K562 (cell line): Measurements from ENCODE around the gene SDK1. TPM values are rescaled to one million over a fixed set of nuclear protein-coding genes. Genes with fewer than 3 reads are reported as not detected.

Experiments used
- ATAC-seq: fragments of 200-7000 bp; cut with Tn5 transposase; 3 replicates; pipeline ENCODE4 v1.9.1; 2020; ENCODE audit warnings: moderate library complexity
- BruUV-seq: library from RNA; stranded (reverse); fragments of 400-500 nt; replicated peaks from 2 replicates; lab custom pipeline; 2021; lab: Mats Ljungman, UMichigan
- CTCF ChIA-PET: fragments of 300-600 bp; formaldehyde crosslinking; extraction: SDS; loops from one replicate; lab custom pipeline; 2021; ENCODE audit warnings: low intra/inter-chr PET ratio; lab: Yijun Ruan, JAX
- POLR2A ChIA-PET: fragments of 300-600, 350-650 bp; sonication (Branson Sonifier 250); formaldehyde crosslinking; extraction: SDS; loops from one replicate; lab custom pipeline; 2021; ENCODE audit warnings: antibody characterized with exemption, inconsistent platforms; lab: Yijun Ruan, JAX
- DNase-seq, 4 experiments: peaks; one replicate each; pipeline versions ENCODE4 v3.0.0 to v3.0.0-alpha.2; 2011 to 2018; ENCODE audit warnings: low spot score in 3 of 4, mixed read lengths in 3 of 4; ENCODE audit errors: extremely low read depth in 1 of 4
- FAIRE-seq: peaks from 2 replicates; lab custom pipeline; 2011; peaks lifted over from hg19 to GRCh38; lab: Jason Lieb, UNC
- H2AFZ ChIP-seq: 2 replicates; pipeline ENCODE4 v1.6.0; 2011; ENCODE audit warnings: low read depth, low read length, control low read depth, inconsistent platforms
- H3K27ac ChIP-seq: fragments of 200-600 bp; 3 replicates; pipeline ENCODE4 v1.8.0; 2011; ENCODE audit warnings: low read depth, mild to moderate bottlenecking, control low read depth, inconsistent platforms, low read length, moderate library complexity, mixed read lengths; ENCODE audit errors: extremely low read depth
- H3K27me3 ChIP-seq, 2 experiments: fragments of 300-600 bp in 1 of 2; 2 replicates in 1 of 2; 3 replicates in 1 of 2; pipeline versions ENCODE4 v1.6.0 to v1.8.0; 2011; ENCODE audit warnings: inconsistent platforms in 2 of 2, low read length in 2 of 2, mild to moderate bottlenecking in 1 of 2, mixed read lengths in 1 of 2, moderate library complexity in 1 of 2; ENCODE audit not compliant: control insufficient read depth in 2 of 2, insufficient read depth in 2 of 2
- H3K36me3 ChIP-seq: fragments of 300-600 bp; 3 replicates; pipeline ENCODE4 v1.8.0; 2011; ENCODE audit warnings: mild to moderate bottlenecking, low read length, inconsistent platforms; ENCODE audit not compliant: control insufficient read depth, insufficient read depth
- H3K4me1 ChIP-seq, 2 experiments: fragments of 200-600 bp in 1 of 2; replicated peaks in 1 of 2; 2 replicates in 1 of 2; 3 replicates in 1 of 2; pipeline versions ENCODE4 v1.5.1 to v1.8.0; 2011; ENCODE audit warnings: inconsistent platforms in 2 of 2, low read length in 2 of 2, mild to moderate bottlenecking in 1 of 2, mixed read lengths in 1 of 2, moderate library complexity in 1 of 2; ENCODE audit not compliant: control insufficient read depth in 2 of 2, insufficient read depth in 2 of 2
- H3K4me2 ChIP-seq: 2 replicates; pipeline ENCODE4 v1.6.1; 2011; ENCODE audit warnings: low read length, control low read depth, inconsistent platforms, mixed read lengths; ENCODE audit not compliant: insufficient read depth
- H3K4me3 ChIP-seq: fragments of 200-600 bp; sonication (generic), shearing (Covaris generic); 2 replicates; pipeline ENCODE4 v1.5.1; 2016; ENCODE audit warnings: control low read depth, inconsistent platforms
- H3K79me2 ChIP-seq: fragments of 200-600 bp; 3 replicates; pipeline ENCODE4 v1.8.0; 2011; ENCODE audit warnings: low read length, inconsistent platforms; ENCODE audit not compliant: control insufficient read depth, insufficient read depth
- H3K9ac ChIP-seq, 2 experiments: 2 replicates each; pipeline versions ENCODE4 v1.6.0 to v1.6.1; 2011; ENCODE audit warnings: low read depth in 2 of 2, low read length in 2 of 2, control low read depth in 1 of 2, inconsistent platforms in 1 of 2, mild to moderate bottlenecking in 1 of 2, mixed read lengths in 1 of 2; ENCODE audit not compliant: insufficient read depth in 1 of 2
- H3K9me1 ChIP-seq: one replicate; pipeline ENCODE4 v1.6.0; 2011; ENCODE audit warnings: inconsistent platforms, mild to moderate bottlenecking, low read length, moderate library complexity; ENCODE audit not compliant: control insufficient read depth, insufficient read depth
- H3K9me3 ChIP-seq: replicated peaks from 2 replicates; pipeline ENCODE4 v1.5.1; 2011; ENCODE audit warnings: low read depth, low read length, inconsistent platforms; ENCODE audit not compliant: control insufficient read depth, insufficient read depth
- H4K20me1 ChIP-seq: replicated peaks from 2 replicates; pipeline ENCODE4 v1.6.1; 2011; ENCODE audit warnings: low read length, inconsistent platforms, mixed read lengths; ENCODE audit not compliant: control insufficient read depth, insufficient read depth
- ZBTB5 ChIP-seq: fragments of 450-650 bp; IDR thresholded peaks from 2 replicates; pipeline ENCODE4 v1.6.1; 2017; ENCODE audit warnings: antibody characterized with exemption
- ZNF134 ChIP-seq: fragments of 250-450 bp; sonication (Bioruptor Pico); conservative IDR thresholded peaks from 2 replicates; pipeline ENCODE4 v1.4.0; 2020
- WGBS: fragments of 100-300 bp; shearing (Covaris generic); methylation state at CpG from one replicate; pipeline ENCODE4 v1.1.6; 2016; ENCODE audit warnings: low coverage, mixed read lengths; ENCODE audit not compliant: insufficient coverage; ENCODE audit errors: missing lambda C conversion rate; 5-methylcytosine and 5-hydroxymethylcytosine counted together
- in situ Hi-C: fragments of 300-500 bp; cut with MboI; formaldehyde crosslinking; loops from 4 replicates; pipeline ENCODE4 v1.15.0; 2018; ENCODE audit warnings: inconsistent platforms, mixed read lengths
- intact Hi-C: fragments of 100-400 bp; cut with micrococcal nuclease; formaldehyde crosslinking; loops from 2 replicates; pipeline ENCODE4 v1.14.2; 2022
- polyA plus RNA-seq, 8 experiments: library from polyadenylated mRNA; depleted of rRNA in 4 of 8; stranded (reverse) in 5 of 8; unstranded in 3 of 8; fragments of >200 nt; fragmentation: Nextera tagmentation in 2 of 8; fragmentation: Illumina TruSeq in 1 of 8; extraction: Ambion mirVana in 2 of 8; extraction: Trizol in 1 of 8; gene quantifications; 2 replicates each; pipeline versions ENCODE4 v1.2.1 to v1.2.3, GENCODE V29; 2011 to 2014; ENCODE audit warnings: inconsistent platforms in 1 of 8, missing spikeins in 1 of 8
- total RNA-seq, 7 experiments: library from RNA; depleted of rRNA in 6 of 7; stranded (reverse); fragments of >200 nt in 6 of 7; fragmentation: Illumina TruSeq in 2 of 7; extraction: Trizol in 2 of 7; gene quantifications; 2 replicates each; pipeline versions ENCODE4 v1.2.1 to v1.2.3, GENCODE V29; 2011 to 2021; ENCODE audit warnings: low replicate concordance in 1 of 7
- TF ChIP-seq, protein P1 (sequence below), 2 experiments: fragments of 450-650 bp in 1 of 2; sonication (generic) in 1 of 2; formaldehyde crosslinking in 1 of 2; IDR thresholded peaks; 2 replicates each; pipeline versions ENCODE4 v1.7.1 to v1.9.0; 2016 to 2022; ENCODE audit warnings: inconsistent platforms in 1 of 2, mild to moderate bottlenecking in 1 of 2, missing genetic modification reagents in 1 of 2

Gene SDK1
- total and polyA plus RNA-seq, 9 of the 15 experiments (the other 6 are each of a cell fraction or from before 2014, with no cell fraction given), result 0.16 TPM; not detected in 8

- Histone ChIP-seq H3K4me2 (no peak overlapping the region), H3K9me3 (no peaks in the 10 kb centered on the region), H3K27ac (no peak overlapping the region), H3K4me3 (no peak overlapping the region), H3K9me1 (no peaks in the 10 kb centered on the region), H4K20me1 (no peaks in the 10 kb centered on the region), H2AFZ (no peak overlapping the region), H3K9ac (no peak overlapping the region), H3K79me2 (no peaks in the 10 kb centered on the region), H3K27me3 (peaks cover 0 to 9% of the 10 kb centered on the region in 2 experiments; a peak in 1 of 5 replicates), H3K36me3 (no peaks in the 10 kb centered on the region), H3K4me1 (no peaks in the 10 kb centered on the region)
- DNase-seq (no peak), ATAC-seq (no peak), FAIRE-seq (no peak)
- BruUV-seq, result no TSS peak
- POLR2A ChIA-PET, result interaction anchor here (0.7 kb wide), 1 partner anchor 29 kb away, joined by 3 read pairs; no protein-coding TSS in a partner anchor
- WGBS, result 0% methylated on average over 2 of the region's 2 CpGs
- intact Hi-C loops, result no loop called here
- in situ Hi-C loops, result no loop called here
- TF ChIP-seq ZBTB5 (no peak), ZNF134 (CRISPR knock-in tag) (no peak)
- CTCF ChIA-PET, result no interaction called here
Observed at GRCh38 chr7:3688071-3688470, 387.0 kb downstream of the SDK1 start.

GRCh38 chr7:3688842-3689241 is 387.8 kb downstream of the SDK1 start:
- intact Hi-C loops, result no loop called here
- Histone ChIP-seq H2AFZ (no peak overlapping the region), H3K27me3 (peaks cover 0 to 6% of the 10 kb centered on the region in 2 experiments; a peak in 1 of 5 replicates), H3K4me1 (no peaks in the 10 kb centered on the region), H4K20me1 (no peaks in the 10 kb centered on the region), H3K9me1 (no peaks in the 10 kb centered on the region), H3K4me3 (no peak overlapping the region), H3K79me2 (no peaks in the 10 kb centered on the region), H3K9me3 (no peaks in the 10 kb centered on the region), H3K36me3 (no peaks in the 10 kb centered on the region), H3K4me2 (no peak overlapping the region), H3K9ac (no peak overlapping the region), H3K27ac (no peak overlapping the region)
- ChIA-PET POLR2A (no interaction called here), CTCF (no interaction called here)
- DNase-seq (no peak), FAIRE-seq (no peak), ATAC-seq (no peak)
- 2% methylated on average over 3 of the region's 3 CpGs for WGBS
- BruUV-seq, result no TSS peak
- in situ Hi-C loops, result no loop called here
- TF ChIP-seq, protein P1, sequence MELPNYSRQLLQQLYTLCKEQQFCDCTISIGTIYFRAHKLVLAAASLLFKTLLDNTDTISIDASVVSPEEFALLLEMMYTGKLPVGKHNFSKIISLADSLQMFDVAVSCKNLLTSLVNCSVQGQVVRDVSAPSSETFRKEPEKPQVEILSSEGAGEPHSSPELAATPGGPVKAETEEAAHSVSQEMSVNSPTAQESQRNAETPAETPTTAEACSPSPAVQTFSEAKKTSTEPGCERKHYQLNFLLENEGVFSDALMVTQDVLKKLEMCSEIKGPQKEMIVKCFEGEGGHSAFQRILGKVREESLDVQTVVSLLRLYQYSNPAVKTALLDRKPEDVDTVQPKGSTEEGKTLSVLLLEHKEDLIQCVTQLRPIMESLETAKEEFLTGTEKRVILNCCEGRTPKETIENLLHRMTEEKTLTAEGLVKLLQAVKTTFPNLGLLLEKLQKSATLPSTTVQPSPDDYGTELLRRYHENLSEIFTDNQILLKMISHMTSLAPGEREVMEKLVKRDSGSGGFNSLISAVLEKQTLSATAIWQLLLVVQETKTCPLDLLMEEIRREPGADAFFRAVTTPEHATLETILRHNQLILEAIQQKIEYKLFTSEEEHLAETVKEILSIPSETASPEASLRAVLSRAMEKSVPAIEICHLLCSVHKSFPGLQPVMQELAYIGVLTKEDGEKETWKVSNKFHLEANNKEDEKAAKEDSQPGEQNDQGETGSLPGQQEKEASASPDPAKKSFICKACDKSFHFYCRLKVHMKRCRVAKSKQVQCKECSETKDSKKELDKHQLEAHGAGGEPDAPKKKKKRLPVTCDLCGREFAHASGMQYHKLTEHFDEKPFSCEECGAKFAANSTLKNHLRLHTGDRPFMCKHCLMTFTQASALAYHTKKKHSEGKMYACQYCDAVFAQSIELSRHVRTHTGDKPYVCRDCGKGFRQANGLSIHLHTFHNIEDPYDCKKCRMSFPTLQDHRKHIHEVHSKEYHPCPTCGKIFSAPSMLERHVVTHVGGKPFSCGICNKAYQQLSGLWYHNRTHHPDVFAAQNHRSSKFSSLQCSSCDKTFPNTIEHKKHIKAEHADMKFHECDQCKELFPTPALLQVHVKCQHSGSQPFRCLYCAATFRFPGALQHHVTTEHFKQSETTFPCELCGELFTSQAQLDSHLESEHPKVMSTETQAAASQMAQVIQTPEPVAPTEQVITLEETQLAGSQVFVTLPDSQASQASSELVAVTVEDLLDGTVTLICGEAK (IDR thresholded peaks at IDR 0.05), result peak; percentile 50; the same call in 1 of the 2 replicates
- TF ChIP-seq, protein P1 (CRISPR knock-in tag; IDR thresholded peaks at IDR 0.05), result no peak
